Non-pigmented ciliary epithelial cell (primary cell): ENCODE measurements around the gene PRR33.
A peak's percentile ranks its signal among the peaks of the same experiment; 100 is the strongest.
"Not testable (repeated sequence)": the region's sequence is repeated elsewhere in the genome, so short reads cannot be mapped to it uniquely, and the experiment has no call there.

Experiments used
- DNase-seq: peaks from one replicate; pipeline ENCODE4 v3.0.0-alpha.2; 2010; ENCODE audit warnings: low read depth

The PRR33 gene

DNA sequence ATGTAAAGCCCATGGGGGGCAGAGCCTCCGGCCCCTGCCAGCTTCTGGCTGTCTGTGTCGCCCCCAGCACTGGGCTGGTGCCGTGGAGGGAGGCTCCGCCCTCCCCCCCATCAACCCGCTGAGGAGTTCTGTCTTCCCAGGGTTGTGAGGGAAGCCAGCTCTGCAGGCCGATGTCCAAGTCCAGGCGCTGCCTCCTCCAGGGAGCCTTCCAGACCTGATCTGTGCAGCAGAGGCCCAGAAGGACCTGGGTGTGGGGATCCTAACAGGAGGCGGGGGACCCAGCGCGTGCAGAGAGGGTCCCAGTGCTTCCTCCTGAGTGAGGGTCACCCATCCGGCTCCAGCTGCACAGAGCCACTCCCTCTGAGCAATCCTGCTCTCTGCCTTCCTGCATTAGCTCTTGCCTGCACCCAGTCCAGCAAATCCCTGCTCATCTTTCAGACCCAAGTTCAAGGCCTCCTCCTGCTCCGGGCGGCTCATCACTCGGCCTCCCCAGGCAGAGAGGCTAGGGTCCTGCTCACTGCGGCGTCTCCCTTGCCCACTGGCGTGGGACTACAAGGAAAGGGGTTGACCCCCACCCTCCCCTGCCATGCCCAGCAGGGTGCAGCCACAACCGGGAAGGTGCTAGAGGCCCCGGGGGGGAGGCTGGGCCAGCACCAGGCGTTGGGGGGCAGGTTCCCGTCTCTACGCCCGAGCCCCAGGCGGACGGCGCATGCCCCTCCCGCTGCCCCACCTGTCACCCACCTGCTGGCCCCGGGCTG lies 16.4 kb downstream of the PRR33 start:
- no peak for DNase-seq

DNA sequence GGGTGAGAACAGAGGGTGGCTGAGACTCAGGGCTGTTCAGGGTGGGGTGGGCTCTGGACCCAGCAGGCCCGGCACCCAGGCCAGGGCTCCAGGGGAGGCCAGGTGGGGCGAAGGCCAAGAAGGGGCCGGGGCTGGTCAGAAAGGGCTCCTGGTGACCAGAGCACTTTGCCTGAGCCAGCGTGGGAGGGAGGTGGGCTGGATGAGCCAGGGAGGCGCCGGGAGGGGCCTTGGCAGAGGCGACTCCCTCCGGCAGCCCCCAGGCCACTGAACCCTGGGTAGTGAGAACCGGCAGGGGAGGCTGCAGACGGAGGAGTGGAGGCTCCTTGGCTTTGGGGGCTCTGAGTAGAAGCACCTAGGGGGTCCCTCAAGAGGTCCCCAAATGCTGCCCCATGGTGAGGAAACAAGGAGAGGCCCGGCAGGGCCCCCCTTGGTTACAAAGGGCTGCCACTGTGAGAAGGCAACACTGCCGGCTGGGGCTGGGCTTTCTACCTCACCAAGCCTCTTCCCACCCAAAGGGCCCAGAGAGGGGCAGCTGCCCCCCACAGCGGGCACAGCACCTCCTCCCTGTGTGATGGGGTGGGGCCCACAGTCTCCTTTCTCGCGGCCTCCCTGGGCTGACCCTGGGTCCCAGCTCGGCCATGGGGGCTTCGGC lies 17.1 kb downstream of the PRR33 start:
- not testable (repeated sequence) for DNase-seq

DNA sequence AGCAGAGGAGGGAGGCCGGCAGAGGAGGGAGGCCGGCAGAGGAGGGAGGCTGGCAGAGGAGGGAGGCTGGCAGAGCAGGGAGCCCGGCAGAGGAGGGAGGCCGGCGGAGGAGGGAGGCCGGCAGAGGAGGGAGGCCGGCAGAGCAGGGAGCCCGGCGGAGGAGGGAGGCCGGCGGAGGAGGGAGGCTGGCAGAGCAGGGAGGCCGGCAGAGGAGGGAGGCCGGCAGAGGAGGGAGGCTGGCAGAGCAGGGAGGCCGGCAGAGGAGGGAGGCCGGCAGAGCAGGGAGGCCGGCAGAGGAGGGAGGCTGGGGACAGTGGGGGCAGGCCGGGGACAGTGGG lies 17.9 kb downstream of the PRR33 start:
- DNase-seq = not testable (repeated sequence)

DNA sequence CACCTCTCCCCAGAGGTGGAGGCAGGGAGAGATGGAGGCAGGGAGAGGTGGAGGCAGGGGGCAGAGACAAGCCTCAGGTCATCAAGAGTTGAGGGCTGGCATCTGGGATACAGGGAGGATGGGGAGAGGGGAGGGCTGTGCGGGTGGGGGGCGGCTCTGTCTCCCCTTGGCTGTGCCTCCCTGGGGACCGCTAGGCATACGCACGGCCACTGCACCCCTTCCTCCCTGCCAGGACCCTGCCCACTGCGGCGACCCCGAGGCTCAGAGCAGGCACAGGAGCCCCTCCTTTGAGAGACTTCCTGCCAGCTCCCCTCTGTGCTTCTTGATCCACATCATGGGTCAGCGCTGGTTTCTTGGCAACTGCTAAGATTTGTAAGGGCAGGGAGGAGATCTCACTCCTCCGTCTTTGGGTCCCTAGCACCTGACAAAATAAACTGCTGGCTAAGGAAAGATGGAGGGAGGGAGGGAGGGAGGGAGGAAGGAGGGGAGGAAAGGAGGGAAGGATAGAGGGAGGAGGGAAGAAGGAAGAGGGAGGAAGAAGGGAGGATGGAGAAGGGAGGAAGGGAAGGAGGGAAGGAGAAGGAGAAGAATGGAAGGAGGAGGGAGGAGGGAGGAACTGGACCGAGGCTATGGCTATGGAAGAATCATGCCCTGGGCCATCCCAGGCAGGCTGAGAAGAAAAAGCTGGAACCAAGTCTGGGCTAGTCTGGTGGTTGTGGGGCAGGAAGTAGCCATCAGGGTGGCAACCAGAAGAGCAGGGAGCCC lies 18.5 kb downstream of the PRR33 start:
- no peak for DNase-seq

DNA sequence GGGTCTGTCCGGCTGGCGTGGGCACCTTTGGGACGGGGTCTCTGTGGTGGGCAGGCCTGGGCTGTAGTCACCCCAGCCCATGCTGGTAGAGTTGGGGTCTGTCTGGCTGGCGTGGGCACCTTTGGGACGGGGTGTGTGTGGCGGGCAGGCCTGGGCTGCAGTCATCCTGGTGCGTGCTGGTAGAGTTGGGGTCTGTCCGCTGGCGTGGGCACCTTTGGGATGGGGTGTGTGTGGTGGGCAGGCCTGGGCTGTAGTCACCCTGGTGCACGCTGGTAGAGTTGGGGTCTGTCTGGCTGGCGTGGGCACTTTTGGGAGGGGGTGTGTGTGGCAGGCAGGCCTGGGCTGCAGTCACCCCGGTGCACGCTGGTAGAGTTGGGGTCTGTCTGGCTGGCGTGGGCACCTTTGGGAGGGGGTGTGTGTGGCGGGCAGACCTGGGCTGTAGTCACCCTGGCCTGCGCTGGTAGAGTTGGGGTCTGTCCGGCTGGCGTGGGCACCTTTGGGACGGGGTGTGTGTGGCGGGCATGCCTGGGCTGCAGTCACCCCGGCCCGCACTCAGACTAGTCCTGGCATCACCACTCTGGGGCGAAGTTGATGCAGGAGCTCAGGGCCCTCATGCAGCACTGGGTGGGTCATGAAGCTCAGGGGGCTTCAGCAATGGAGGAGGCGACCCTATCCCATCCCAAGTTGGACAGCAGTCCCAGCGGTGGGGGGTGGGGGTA lies 19.3 kb downstream of the PRR33 start:
- DNase-seq = no peak

DNA sequence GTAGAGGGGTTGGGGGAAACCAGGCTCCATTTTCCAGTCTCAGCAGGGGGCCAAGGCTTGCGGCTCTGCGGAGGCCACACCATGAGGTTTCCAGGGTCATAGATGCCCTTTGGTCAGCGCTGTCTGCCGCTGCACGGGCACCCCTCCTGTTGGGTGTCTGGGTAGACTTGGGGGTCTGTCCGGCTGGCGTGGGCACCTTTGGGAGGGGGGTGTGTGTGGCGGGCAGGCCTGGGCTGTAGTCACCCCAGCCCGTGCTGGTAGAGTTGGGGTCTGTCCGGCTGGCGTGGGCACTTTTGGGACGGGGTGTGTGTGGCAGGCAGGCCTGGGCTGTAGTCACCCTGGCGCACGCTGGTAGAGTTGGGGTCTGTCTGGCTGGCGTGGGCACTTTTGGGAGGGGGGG lies 20.2 kb downstream of the PRR33 start:
- no peak for DNase-seq

DNA sequence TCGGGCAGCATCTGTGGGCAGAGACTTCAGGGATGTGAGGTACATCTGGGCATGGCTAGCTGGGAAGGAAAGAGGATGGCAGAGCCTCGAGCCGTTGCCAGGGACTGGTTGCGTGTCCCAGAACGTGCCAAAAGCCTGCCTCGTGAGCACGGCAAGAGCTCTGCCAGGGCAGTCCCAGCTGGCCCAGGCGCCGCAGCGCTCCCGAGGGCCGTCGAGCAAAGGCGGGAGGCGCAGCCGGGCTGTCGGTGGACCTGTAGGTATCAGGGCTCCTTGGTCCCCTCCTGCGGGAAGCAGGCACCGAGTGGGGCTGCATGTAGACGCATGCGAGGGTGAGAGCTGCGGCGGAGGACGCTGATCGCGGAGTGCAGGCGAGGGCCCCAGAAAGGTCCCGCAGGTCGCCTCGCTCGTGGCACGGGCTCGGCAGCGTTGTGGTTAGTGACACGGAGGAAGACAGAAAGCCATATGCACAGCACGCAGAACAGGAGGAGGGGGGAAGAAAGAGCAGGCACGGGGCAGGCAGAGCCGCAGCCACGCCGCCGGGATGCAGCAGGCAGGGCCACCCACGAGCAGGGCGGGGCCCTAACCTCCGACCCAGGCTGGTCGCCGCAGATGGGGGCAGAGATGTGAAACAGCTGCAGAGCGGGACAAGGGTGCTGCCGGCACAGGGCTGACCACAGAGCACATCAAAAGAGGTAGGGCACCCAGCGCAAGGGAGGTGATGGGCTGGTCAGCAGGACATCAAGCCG lies 20.8 kb downstream of the PRR33 start:
- no peak for DNase-seq

DNA sequence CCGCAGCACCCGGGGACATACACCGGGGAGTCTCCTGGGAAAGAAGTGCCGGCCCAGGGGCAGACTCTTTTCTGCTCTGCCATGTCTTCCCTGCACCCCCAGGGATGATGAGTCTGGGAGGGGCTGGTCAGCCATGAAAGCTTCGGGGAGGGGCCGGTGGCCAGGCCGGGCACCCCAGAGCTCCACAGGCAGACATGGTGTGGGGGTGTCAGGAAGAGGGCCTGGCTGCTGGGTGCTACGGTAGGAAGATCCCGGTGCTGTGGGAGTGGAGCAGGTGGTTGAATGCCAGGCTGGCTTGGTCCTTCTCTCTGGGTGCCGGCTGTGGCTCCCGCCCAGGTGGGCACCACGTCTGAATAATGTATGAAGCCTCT lies 21.4 kb downstream of the PRR33 start:
- no peak for DNase-seq

DNA sequence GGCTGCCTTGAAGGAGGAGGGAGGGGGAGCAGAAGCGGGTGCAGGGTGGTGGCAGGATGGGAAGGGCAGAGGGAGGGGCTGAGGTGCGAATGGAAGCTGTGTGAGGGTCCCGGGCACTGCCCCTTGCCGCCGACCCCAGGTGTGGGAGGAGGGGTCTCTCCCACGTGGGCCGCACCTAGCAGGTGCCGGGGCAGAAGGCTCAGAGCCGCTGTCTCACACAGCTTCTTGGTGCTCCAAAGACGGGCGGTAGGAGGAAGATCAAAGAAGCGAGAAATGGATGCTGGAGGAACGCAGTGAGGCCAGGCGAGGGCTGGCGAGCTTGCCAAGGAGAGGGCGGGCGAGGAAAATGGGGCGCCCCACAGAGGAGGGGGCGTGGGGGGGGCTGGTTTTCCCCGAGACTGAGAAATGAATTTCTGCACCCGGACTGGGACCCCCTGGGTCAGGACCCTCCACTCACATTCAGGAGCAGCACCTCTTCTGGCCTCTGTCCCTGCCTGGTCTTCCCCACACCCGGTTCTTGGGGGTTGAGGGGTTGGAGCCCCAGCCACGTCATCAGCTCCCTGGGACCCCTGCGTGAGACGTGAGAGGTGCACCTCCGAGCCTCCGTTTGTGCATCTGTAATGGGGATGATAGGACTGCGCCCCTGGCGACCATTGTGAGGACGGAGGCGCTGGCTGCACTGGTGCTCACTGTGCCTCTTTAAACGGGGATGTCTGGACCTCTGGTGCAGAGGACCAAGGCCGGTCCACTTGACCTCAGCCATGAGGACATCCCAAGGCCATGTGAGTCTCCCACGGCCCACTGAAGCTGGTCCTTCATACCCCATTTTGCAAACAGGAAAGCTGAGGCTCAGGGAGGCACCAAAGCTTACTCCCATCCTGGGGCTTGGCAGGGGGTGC lies 22.0 kb downstream of the PRR33 start:
- DNase-seq = no peak

DNA sequence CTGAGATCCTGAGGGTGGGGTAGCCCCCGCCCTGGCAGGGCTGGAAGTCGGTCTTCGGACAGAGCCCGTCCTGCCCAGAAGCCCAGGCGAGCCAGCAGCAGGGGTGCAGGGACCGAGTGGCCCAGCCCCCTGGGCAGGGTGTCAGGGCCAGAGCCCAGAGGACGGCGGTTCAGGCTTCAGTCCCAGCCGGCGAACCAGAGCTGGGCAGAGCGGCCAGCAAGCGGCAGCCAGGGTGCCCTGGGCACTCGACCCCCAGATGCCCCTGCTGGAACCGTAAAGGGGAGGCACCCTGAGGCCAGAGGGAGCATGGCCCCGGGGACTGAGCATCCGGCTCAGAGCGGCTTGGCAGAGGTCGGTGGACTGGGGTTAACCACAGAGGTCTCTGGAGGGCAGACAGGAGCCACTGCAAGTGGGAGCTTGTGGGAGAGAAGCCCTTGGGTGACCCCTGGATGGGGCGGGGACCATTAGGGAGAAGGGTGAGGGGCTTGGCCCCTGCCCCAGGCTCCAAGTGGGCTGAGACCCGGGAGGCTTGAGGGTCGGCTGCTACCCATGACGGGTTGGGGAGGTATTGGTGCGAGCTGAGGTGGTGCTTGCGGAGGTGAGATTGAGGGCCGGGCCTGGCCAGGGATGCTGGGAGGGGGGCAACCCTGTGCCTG lies 22.9 kb downstream of the PRR33 start:
- DNase-seq = no peak

DNA sequence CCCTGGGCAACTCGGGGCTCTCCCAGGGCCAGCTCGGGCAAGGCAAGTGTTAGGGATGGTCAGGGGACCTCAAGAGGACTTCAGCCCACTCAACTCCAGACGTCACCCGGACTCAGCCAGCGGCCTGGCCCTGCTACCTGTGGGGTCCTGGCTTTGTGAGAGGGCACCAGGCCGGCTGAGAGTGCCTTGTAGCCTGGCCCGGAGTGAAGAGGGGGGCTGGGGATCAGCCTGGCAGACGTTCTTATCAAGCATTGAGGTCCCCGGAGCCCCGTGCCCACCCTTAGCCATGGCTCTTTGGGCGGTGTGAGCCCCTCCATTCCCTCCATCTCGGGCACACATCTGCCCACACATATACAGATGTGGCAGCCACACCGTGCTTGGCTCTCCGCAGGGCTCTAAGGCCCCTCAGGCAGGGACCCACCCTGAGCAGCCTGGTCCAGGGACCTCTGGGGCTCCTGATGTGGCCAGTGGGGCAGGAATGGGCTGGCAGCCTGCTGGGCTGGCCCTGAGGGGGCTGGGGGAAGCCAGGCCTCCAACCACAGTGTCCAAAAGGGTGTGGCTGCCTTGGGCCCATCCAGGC lies 23.5 kb downstream of the PRR33 start:
- DNase-seq = no peak

DNA sequence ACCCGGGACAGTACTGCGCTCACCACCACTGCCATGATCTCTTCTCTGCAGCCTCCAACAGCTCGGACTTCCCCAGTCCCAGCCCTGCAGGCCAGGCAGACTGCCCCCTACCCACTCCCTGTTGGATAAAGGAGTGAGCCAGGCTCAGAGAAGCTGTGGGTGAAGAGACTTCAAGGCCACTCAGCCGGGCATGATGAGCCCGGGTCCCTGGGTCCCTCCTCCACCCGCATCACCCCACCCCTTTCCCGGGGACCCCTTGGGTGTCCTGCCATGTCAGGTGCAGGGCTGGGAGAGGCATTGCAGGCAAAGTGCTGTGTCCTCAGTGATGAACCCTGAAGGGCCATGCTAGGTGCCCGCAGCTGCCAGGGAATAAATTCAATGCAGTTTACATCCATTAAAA lies 24.3 kb downstream of the PRR33 start:
- no peak for DNase-seq

DNA sequence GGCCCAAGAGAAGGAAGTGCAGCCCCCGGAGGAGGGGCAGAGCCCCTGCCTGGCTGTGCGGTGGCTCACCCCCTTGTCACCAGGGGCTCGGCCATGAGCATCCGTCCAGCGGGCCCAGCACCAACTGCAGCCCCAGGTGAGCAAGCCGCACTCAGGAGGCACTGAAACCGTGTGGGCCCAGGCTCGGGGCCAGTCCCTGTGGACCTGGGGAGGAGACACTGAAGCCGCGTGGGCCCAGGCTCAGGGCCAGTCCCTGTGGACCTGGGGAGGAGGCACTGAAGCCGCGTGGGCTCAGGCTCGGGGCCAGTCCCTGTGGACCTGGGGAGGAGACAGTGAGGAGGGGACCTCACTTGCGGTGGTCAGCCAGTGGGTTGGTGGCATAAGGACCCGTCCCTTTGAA lies 24.9 kb downstream of the PRR33 start:
- DNase-seq = no peak

DNA sequence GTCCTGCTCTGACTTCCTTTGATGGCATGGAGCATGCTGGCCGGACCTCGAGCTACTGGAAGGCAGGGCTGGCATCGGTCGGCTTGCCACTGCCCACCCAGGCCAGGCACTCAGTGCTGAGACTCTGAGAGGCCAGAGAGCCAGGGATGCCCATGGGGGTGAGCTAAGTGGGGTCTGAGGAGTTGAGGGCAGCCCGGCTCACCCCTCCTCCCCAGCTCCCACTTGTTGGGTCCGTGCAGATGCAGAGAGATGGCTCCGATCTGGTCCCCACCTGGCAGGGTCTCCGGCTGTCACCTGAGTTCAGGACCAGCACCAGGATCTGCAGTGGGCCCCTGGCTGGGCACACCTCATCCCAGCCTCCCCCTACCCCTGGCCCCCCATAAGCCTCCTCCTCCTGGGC lies 25.5 kb downstream of the PRR33 start:
- no peak for DNase-seq

DNA sequence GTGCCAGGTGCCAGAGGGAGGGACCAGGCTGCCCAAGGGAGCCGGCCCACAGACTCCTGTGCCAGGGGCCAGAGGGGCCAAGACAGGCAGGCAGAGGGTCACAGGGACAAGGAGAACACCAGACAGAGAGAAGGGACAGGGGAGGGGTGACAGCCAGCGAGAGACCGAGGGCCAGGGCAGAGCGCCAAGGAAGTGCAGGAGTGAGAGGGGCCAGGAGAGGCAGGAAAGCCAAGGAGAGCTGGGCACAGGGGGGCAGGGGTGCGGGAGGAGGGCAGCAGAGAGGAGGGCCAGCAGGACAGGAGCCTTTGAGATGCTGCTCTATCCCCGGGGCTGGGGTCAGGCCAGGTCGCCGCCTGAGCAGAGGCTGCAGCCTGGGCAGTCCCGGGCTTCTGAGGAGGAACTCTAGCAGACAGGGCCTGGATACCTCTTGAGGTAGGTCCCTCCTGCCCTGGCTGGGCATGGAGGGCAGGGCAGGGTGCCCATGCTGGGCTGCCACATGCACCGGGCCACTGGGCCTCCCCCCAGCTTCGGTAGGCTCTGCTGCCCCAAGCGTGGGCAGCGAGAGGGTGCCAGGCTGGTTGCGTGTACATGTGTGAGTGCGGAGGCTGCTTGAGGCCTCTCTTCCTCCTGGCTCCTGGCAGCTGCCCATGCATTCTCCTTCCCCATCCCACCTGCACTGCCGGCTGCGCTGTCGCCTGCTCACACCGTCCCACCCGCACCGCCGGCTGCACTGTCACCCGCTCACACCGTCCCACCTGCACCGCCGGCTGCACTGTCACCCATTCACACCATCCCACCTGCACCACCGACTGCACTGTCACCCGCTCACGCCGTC lies 26.6 kb downstream of the PRR33 start:
- no peak for DNase-seq

DNA sequence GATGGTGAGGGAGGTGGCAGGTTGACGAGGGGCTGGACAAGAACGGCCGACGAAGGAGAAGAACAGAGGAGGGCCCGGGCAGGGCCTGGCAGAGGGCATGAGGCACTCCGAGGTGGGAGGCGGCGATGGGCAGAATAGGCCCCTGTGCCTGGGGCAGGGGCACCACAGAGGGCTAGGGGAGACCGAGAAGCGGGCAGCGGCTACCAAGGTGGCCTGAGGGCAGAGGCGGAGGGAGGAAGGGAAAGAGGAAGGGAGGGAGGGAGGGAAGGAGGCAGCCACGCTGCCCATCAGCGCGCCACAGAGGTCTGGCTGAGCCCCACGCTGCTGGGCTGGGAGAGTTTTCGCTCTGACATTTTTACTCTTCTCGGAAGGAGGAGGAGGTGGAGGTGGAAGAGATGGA lies 27.5 kb downstream of the PRR33 start:
- no peak for DNase-seq

DNA sequence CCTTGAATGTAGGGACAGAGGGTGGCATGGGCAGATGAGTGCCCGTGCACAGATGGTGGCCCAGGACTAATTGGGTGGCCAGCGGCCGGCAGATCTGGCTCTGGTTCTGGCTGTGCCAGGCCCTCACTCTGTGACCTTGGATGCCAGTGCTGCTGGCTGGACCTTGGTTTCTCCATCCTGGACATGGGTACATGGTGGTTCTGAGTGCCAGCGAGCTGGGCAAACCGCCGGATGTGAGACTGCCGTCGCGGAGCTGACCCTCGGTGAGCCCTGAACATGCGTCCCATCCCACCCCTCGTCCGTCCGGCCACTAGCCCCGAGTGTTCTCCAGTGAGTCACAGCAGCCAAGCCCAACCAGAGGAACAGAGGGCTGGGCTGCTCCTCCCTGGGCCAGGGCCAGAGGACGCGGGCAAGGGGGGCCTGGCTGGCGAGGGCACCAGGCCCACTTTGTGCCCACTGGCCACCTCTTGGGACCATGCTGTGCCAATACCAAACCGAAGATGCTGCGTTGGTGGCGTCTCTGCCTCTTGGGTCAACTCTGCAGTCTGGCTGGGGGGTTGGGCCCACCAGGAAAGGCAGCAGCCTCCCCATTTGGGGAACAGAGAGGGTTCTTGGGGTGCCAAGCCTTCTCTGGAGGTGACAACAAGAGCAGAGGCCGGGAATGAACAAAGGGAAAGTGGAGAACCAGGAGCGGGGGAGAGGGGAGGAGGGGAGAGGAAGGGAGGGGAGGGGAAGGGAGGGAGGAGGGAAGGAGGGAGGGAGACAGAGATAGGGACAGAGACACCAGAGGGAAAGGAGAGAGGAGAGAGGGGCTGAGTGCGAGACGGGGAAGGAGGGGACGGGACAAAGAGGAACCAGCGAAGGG lies 28.1 kb downstream of the PRR33 start:
- DNase-seq = peak; percentile 48
